ENCODE data around the gene DENND1A.

The DENND1A gene

GRCh38 chr9:123684393-123685149 lies 245.4 kb downstream of the DENND1A start:
- DNase-seq (ENCODE audit: low read depth), result no peak

DNA sequence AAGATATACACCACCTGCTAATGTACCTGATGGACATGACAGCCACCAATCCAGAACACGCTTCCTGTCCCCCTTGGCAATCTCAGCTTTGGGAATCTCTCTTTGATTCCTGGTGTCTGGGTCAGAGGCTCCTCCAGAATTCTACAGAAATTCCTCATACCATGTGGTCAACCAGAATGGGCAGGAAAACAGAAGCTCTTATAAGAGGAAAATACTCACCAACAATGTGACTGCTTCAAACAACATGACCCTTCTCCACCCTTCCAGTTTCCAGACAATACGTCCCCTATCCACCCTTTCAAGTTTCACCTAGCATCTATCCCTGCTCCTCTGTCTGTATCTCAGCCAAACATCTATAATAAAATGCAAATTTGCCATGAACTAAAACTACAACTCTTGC lies 247.2 kb downstream of the DENND1A start:
- DNase-seq (ENCODE audit: low read depth), result no peak

GRCh38 chr9:123680352-123680751 lies 249.6 kb downstream of the DENND1A start:
- DNase-seq (ENCODE audit: low read depth), result no peak

GRCh38 chr9:123679330-123679987 lies 250.5 kb downstream of the DENND1A start:
- no peak for DNase-seq (ENCODE audit: low read depth)

DNA sequence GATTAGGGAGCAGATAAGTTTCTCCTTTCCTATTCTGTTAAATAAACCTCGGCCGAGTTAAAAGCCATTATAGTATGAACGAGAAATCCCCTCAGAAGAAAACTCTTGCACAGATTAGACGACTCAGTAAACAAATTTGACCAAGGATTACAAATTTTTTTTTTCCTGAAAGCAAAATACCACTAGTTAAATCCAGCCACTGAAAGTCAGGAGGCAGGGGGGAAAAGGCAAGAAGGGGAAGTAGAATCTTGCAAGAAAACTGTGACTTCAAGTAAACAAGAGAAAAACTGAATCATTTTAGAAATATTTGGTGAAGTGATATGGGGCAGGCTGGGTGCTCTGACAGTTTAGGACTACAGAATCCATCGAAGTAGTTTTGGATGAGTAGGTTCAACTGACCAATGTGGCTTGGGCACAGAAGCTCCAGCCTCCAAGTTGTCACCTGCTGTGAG lies 251.0 kb downstream of the DENND1A start:
- DNase-seq (ENCODE audit: low read depth), result no peak

- DNase-seq (ENCODE audit: low read depth), result no peak
Observed at GRCh38 chr9:123678038-123678877, 251.7 kb downstream of the DENND1A start.

GRCh38 chr9:123676869-123677268 lies 253.1 kb downstream of the DENND1A start:
- DNase-seq (ENCODE audit: low read depth), result no peak

GRCh38 chr9:123669346-123669745 lies 260.6 kb downstream of the DENND1A start:
- no peak for DNase-seq (ENCODE audit: low read depth)

- DNase-seq (ENCODE audit: low read depth), result no peak
Observed at GRCh38 chr9:123663529-123663928, 266.4 kb downstream of the DENND1A start.

- DNase-seq (ENCODE audit: low read depth), result no peak
Observed at GRCh38 chr9:123662057-123662776, 267.7 kb downstream of the DENND1A start.

GRCh38 chr9:123660691-123661466 lies 269.0 kb downstream of the DENND1A start:
- no peak for DNase-seq (ENCODE audit: low read depth)

DNA sequence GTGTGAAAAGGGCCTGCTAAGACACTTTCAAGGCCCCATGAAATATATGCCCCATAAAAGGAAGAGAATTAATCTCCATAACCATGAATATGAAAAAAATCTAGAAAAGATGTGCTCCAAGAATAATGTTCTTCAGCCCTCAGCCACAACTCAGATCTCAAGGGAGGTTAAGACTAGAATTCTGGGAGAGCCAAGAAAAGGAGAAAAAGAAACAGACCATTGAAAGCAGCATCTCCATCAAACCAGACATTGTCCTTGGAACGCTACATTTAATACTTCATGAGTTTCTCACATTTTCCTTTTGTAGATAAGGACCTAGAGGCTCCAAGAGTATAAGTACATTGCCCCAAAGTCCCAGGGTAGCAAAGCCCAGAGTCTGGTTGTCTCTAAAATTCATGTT lies 270.6 kb downstream of the DENND1A start:
- no peak for DNase-seq (ENCODE audit: low read depth)

DNA sequence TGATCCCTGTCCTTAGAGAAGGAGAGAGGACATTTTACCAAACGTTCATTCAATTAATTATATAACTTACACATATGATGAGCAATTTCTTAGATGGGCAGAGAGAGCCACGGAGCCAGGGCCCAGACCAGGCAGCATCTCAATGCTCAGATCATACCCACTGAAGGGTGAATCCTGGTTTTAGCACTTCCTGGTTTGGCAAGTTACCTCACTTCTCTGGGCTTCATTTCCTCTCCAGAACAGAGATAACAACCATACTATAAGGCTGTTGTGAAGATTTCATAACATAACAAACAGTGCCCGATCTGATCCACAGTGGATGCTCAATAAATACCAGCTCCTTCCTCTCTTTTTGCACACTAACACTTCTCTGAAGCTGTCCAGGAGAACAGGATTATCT lies 271.1 kb downstream of the DENND1A start:
- no peak for DNase-seq (ENCODE audit: low read depth)

- no peak for DNase-seq (ENCODE audit: low read depth)
Observed at GRCh38 chr9:123657941-123658340, 272.0 kb downstream of the DENND1A start.

GRCh38 chr9:123657099-123657498 lies 272.8 kb downstream of the DENND1A start:
- DNase-seq (ENCODE audit: low read depth), result no peak

DNA sequence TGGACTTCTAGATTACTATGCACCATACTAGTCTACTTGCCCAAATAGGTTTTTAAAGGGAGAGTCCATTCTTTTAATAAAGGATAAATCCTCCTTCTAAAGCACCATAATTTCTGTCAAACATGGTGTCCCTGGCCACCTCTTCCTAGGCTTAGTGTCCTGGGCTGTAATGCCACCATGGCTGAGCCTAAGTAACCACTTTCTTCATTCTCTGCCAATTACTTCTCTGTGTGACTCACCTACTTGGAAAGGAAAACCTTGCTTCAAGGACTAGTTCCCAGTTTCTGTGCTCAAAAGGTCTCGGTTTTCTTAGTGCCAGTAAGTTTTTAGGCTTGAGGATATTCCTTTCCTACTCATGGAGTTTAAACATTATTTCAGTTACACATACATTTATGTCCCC lies 273.4 kb downstream of the DENND1A start:
- DNase-seq (ENCODE audit: low read depth), result no peak

GRCh38 chr9:123655681-123656423 lies 274.1 kb downstream of the DENND1A start:
- no peak for DNase-seq (ENCODE audit: low read depth)

- no peak for DNase-seq (ENCODE audit: low read depth)
Observed at GRCh38 chr9:123654994-123655637, 274.8 kb downstream of the DENND1A start.

- no peak for DNase-seq (ENCODE audit: low read depth)
Observed at GRCh38 chr9:123654218-123654993, 275.5 kb downstream of the DENND1A start.

All from activated T-helper 9 cell treated with anti-CD3 and anti-CD28 coated beads, Interleukin-2, amount 50 U/mL, for 16 hours (primary cell).